Suprapubic skin (tissue), 4 donors: Measurements from ENCODE around the gene CTNNA2.

ENCODE experiments used
- POLR2A ChIP-seq, 2 donors: fragments of 450-650 bp; IDR thresholded peaks; one replicate each; pipeline ENCODE4 v1.6.1; 2017; ENCODE audit warnings: antibody characterized with exemption in 2 of 2, mild to moderate bottlenecking in 2 of 2, moderate library complexity in 2 of 2
- POLR2AphosphoS5 ChIP-seq, 3 donors: sonication (generic); formaldehyde crosslinking; IDR thresholded peaks; one replicate each; pipeline ENCODE4 v1.6.1; 2017; ENCODE audit warnings: antibody characterized with exemption in 3 of 3
- TF ChIP-seq, protein P1 (sequence below), 2 donors: fragments of 200-600 bp in 1 of 2; fragments of 450-650 bp in 1 of 2; sonication (generic) in 1 of 2; IDR thresholded peaks; one replicate each; pipeline ENCODE4 v1.5.1; 2016 to 2019; ENCODE audit warnings: antibody characterized with exemption in 2 of 2, mild to moderate bottlenecking in 1 of 2, moderate library complexity in 1 of 2

DNA sequence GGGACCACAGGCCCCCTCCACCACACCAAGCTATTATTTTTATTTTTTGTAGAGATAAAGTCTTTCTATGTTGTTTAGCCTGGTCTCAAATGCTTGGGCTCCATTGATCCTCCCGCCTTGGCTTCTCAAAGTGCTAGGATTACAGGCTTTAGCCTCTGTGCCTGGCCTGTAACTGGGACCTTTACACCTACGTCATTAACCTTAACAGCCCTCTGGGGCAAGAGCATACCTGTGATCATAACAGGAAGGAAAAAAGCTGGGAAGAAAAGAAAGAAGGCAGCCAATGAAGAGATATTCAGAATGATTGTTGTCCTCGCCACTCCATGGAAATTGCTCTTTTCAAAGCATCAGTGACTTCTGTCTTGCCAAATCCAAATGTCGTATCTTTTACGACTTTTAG, 453.5 kb downstream of the CTNNA2 start:
- TF ChIP-seq, protein P1, sequence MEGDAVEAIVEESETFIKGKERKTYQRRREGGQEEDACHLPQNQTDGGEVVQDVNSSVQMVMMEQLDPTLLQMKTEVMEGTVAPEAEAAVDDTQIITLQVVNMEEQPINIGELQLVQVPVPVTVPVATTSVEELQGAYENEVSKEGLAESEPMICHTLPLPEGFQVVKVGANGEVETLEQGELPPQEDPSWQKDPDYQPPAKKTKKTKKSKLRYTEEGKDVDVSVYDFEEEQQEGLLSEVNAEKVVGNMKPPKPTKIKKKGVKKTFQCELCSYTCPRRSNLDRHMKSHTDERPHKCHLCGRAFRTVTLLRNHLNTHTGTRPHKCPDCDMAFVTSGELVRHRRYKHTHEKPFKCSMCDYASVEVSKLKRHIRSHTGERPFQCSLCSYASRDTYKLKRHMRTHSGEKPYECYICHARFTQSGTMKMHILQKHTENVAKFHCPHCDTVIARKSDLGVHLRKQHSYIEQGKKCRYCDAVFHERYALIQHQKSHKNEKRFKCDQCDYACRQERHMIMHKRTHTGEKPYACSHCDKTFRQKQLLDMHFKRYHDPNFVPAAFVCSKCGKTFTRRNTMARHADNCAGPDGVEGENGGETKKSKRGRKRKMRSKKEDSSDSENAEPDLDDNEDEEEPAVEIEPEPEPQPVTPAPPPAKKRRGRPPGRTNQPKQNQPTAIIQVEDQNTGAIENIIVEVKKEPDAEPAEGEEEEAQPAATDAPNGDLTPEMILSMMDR (IDR thresholded peaks at IDR 0.05), result no peak
- TF ChIP-seq POLR2AphosphoS5 (IDR thresholded peaks at IDR 0.05), result no peak
- TF ChIP-seq POLR2A (IDR thresholded peaks at IDR 0.05), result no peak
